ENCODE data around the gene SIGLEC6. TPM values are rescaled to one million over a fixed set of nuclear protein-coding genes. Genes with fewer than 3 reads are reported as not detected.

The SIGLEC6 gene
- total and polyA plus RNA-seq, 2 experiments from 2014 or later: not detected

DNA sequence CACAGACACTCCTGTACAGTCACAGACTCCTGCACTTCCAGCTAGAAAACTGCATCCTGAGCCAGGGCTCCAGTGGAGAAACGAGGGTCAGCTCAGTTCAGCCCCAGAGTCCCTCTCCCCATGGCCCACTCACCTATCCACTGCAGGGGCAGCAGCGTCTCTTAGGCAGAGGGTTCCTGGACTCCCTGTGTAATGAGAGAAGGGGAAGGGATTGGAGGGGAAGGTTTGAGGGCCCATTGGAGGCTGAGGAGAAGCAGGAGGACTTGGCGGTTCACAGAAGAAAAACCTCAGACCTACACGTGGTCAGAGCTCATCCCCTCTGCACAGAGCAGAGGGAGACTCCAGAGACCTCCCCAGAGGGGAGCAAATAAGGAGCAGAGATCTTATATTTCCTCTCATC, 62.3 kb downstream of the SIGLEC6 start:
- H3K27ac ChIP-seq: no peak overlapping the region
- TF ChIP-seq, protein P1, sequence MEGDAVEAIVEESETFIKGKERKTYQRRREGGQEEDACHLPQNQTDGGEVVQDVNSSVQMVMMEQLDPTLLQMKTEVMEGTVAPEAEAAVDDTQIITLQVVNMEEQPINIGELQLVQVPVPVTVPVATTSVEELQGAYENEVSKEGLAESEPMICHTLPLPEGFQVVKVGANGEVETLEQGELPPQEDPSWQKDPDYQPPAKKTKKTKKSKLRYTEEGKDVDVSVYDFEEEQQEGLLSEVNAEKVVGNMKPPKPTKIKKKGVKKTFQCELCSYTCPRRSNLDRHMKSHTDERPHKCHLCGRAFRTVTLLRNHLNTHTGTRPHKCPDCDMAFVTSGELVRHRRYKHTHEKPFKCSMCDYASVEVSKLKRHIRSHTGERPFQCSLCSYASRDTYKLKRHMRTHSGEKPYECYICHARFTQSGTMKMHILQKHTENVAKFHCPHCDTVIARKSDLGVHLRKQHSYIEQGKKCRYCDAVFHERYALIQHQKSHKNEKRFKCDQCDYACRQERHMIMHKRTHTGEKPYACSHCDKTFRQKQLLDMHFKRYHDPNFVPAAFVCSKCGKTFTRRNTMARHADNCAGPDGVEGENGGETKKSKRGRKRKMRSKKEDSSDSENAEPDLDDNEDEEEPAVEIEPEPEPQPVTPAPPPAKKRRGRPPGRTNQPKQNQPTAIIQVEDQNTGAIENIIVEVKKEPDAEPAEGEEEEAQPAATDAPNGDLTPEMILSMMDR (IDR thresholded peaks at IDR 0.05; ENCODE audit: poor library complexity): no peak
- TF ChIP-seq EZH2phosphoT487 (IDR thresholded peaks at IDR 0.05; ENCODE audit: low read depth, severe bottlenecking, unreplicated experiment) (no peak), EZH2 (IDR thresholded peaks at IDR 0.05; ENCODE audit: borderline replicate concordance) (no peak)
- no peaks in the 10 kb centered on the region for H3K36me3 ChIP-seq (replicated peaks; ENCODE audit: insufficient read depth, low read depth)
- H4K20me1 ChIP-seq (ENCODE audit: insufficient read depth, poor library complexity, severe bottlenecking): no peaks in the 10 kb centered on the region
- H3K4me3 ChIP-seq: no peak overlapping the region
- WGBS (ENCODE audit: low lambda C conversion rate, missing lambda C conversion rate): 60% methylated on average over 4 of the region's 4 CpGs
- H3K9me2 ChIP-seq (replicated peaks; ENCODE audit: insufficient read depth): no peaks in the 10 kb centered on the region
- H3K4me1 ChIP-seq (ENCODE audit: insufficient read depth): no peaks in the 10 kb centered on the region
- H3K4me2 ChIP-seq: no peak overlapping the region
- no peak overlapping the region for H2AFZ ChIP-seq
- no peaks in the 10 kb centered on the region for H3K9me3 ChIP-seq (ENCODE audit: low read depth)
- no peaks in the 10 kb centered on the region for H3K79me2 ChIP-seq
- H3K27me3 ChIP-seq: peaks cover 5% of the 10 kb centered on the region
- DNase-seq (ENCODE audit: low spot score): no peak

DNA sequence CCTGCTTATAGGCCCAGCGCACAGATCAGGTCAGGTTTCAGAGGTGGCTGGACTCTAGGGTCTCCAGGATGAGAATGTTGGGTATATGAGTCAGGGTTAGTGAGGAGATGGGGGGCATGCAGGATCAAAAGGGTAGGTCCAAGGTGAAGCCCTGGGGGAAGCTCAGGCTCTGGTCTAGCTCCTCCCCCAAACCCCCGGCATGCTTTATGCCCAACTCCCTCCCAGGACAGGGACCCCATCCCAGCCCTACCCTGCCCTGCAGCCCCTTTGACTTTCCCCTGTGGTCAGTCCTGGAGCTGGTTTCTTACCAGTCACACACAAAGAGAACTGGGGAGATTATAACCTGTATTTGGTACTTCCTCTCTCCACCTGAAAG, 62.9 kb downstream of the SIGLEC6 start:
- no peak overlapping the region for H2AFZ ChIP-seq
- H3K4me3 ChIP-seq: no peak overlapping the region
- no peaks in the 10 kb centered on the region for H3K4me1 ChIP-seq (ENCODE audit: insufficient read depth)
- 81% methylated on average over 2 of the region's 2 CpGs for WGBS (ENCODE audit: low lambda C conversion rate, missing lambda C conversion rate)
- H3K27ac ChIP-seq: no peak overlapping the region
- no peaks in the 10 kb centered on the region for H4K20me1 ChIP-seq (ENCODE audit: insufficient read depth, poor library complexity, severe bottlenecking)
- H3K27me3 ChIP-seq: peaks cover 5% of the 10 kb centered on the region
- H3K9me3 ChIP-seq (ENCODE audit: low read depth): no peaks in the 10 kb centered on the region
- TF ChIP-seq, protein P1 (IDR thresholded peaks at IDR 0.05; ENCODE audit: poor library complexity): no peak
- no peak for TF ChIP-seq EZH2 (IDR thresholded peaks at IDR 0.05; ENCODE audit: borderline replicate concordance)
- no peak for TF ChIP-seq EZH2phosphoT487 (IDR thresholded peaks at IDR 0.05; ENCODE audit: low read depth, severe bottlenecking, unreplicated experiment)
- no peaks in the 10 kb centered on the region for H3K79me2 ChIP-seq
- no peaks in the 10 kb centered on the region for H3K36me3 ChIP-seq (replicated peaks; ENCODE audit: insufficient read depth, low read depth)
- no peak overlapping the region for H3K4me2 ChIP-seq
- DNase-seq (ENCODE audit: low spot score): no peak
- no peaks in the 10 kb centered on the region for H3K9me2 ChIP-seq (replicated peaks; ENCODE audit: insufficient read depth)

DNA sequence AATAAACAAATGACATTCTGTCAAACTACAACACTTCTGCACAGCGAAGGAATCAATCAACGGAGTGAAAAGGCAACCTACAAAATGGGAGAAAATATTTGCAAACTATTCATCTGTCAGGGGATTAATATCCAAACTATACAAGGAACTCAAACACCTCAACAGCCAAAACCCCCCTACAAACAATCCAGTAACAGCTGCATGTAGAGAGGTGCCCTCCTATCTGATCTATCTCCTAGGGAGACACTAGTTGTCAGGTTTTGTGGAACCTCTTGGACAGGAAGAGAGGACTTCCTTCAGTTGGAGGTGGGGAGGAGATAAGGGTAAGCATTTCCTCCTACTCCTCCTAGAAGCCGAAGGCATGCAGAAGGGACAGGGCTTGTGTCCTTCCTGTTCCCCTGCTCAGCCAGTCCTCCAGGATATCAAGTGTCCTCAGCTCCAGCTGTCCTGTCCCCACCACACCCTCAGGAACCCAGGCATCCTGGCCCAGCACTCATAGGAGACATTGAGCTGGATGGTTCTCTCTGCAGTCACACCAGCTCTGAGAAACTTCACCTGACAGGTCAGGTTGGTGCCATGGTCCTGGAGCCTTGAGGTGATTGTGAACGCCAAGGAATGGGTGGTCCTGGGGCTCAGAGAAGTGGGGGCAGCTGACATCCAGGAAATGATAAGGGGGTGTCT, 63.5 kb downstream of the SIGLEC6 start:
- no peaks in the 10 kb centered on the region for H3K4me1 ChIP-seq (ENCODE audit: insufficient read depth)
- H3K4me3 ChIP-seq: no peak overlapping the region
- H3K27ac ChIP-seq: no peak overlapping the region
- no peaks in the 10 kb centered on the region for H3K9me3 ChIP-seq (ENCODE audit: low read depth)
- TF ChIP-seq EZH2 (IDR thresholded peaks at IDR 0.05; ENCODE audit: borderline replicate concordance): no peak
- TF ChIP-seq, protein P1 (IDR thresholded peaks at IDR 0.05; ENCODE audit: poor library complexity): no peak
- no peak for TF ChIP-seq EZH2phosphoT487 (IDR thresholded peaks at IDR 0.05; ENCODE audit: low read depth, severe bottlenecking, unreplicated experiment)
- no peak overlapping the region for H3K4me2 ChIP-seq
- DNase-seq (ENCODE audit: low spot score): no peak
- no peaks in the 10 kb centered on the region for H3K36me3 ChIP-seq (replicated peaks; ENCODE audit: insufficient read depth, low read depth)
- peaks cover 5% of the 10 kb centered on the region for H3K27me3 ChIP-seq
- 63% methylated on average over 4 of the region's 4 CpGs for WGBS (ENCODE audit: low lambda C conversion rate, missing lambda C conversion rate)
- no peak overlapping the region for H2AFZ ChIP-seq
- H4K20me1 ChIP-seq (ENCODE audit: insufficient read depth, poor library complexity, severe bottlenecking): no peaks in the 10 kb centered on the region
- no peaks in the 10 kb centered on the region for H3K79me2 ChIP-seq
- no peaks in the 10 kb centered on the region for H3K9me2 ChIP-seq (replicated peaks; ENCODE audit: insufficient read depth)

Small RNA genes within 50 kb of the gene (small RNA-seq; reads per million reads assigned to genes)
- not detected for gene AC020914.3

Other genes starting within 250 kb of the SIGLEC6 start
- 3.9 and 5.0 TPM in 2 replicates for gene IGLON5, start 220.0 kb downstream of the SIGLEC6 start, total RNA-seq
- 2.4 and 4.3 TPM in 2 replicates for gene IGLON5, start 220.0 kb downstream of the SIGLEC6 start, polyA plus RNA-seq
- 2.5 and 3.4 TPM in 2 replicates for gene VSIG10L, start 189.5 kb downstream of the SIGLEC6 start, total RNA-seq
- 7.6 and 7.8 TPM in 2 replicates for gene VSIG10L, start 189.5 kb downstream of the SIGLEC6 start, polyA plus RNA-seq
- 167 and 190 TPM in 2 replicates for gene ETFB, start 165.3 kb downstream of the SIGLEC6 start, total RNA-seq
- gene ETFB, start 165.3 kb downstream of the SIGLEC6 start, polyA plus RNA-seq: 237 and 248 TPM in 2 replicates
- gene CLDND2, start 162.7 kb downstream of the SIGLEC6 start, total RNA-seq: 1.2 TPM in 1 of 2 replicates, not detected in the other
- 6.8 and 7.2 TPM in 2 replicates for gene CLDND2, start 162.7 kb downstream of the SIGLEC6 start, polyA plus RNA-seq
- gene NKG7, start 159.0 kb downstream of the SIGLEC6 start, total RNA-seq: not detected in 2 replicates
- gene NKG7, start 159.0 kb downstream of the SIGLEC6 start, polyA plus RNA-seq: 0.44 TPM in 1 of 2 replicates, not detected in the other
- gene LIM2, start 143.7 kb downstream of the SIGLEC6 start, total RNA-seq: not detected in 2 replicates
- not detected in 2 replicates for gene LIM2, start 143.7 kb downstream of the SIGLEC6 start, polyA plus RNA-seq
- 0.37 TPM in 1 of 2 replicates, not detected in the other for gene C19orf84, start 141.1 kb downstream of the SIGLEC6 start, total RNA-seq
- gene C19orf84, start 141.1 kb downstream of the SIGLEC6 start, polyA plus RNA-seq: 0.16 TPM in 1 of 2 replicates, not detected in the other
- gene SIGLEC10, start 114.0 kb downstream of the SIGLEC6 start, total RNA-seq: 1.0 and 1.6 TPM in 2 replicates
- gene SIGLEC10, start 114.0 kb downstream of the SIGLEC6 start, polyA plus RNA-seq: 0.84 TPM in 1 of 2 replicates, not detected in the other
- 0.13 and 1.2 TPM in 2 replicates for gene SIGLEC8, start 73.2 kb downstream of the SIGLEC6 start, total RNA-seq
- gene SIGLEC8, start 73.2 kb downstream of the SIGLEC6 start, polyA plus RNA-seq: 0.28 TPM in 1 of 2 replicates, not detected in the other
- not detected in 2 replicates for gene CEACAM18, start 53.1 kb downstream of the SIGLEC6 start, total RNA-seq
- 0.19 TPM in 1 of 2 replicates, not detected in the other for gene CEACAM18, start 53.1 kb downstream of the SIGLEC6 start, polyA plus RNA-seq
- not detected in 2 replicates for gene SIGLEC12, start 29.9 kb downstream of the SIGLEC6 start, total RNA-seq
- 0.11 and 0.29 TPM in 2 replicates for gene SIGLEC12, start 29.9 kb downstream of the SIGLEC6 start, polyA plus RNA-seq
- gene ZNF175, start 39.6 kb upstream of the SIGLEC6 start, total RNA-seq: 3.9 and 4.1 TPM in 2 replicates
- gene ZNF175, start 39.6 kb upstream of the SIGLEC6 start, polyA plus RNA-seq: 0.67 and 1.1 TPM in 2 replicates
- not detected in 2 replicates for gene SIGLEC5, start 98.7 kb upstream of the SIGLEC6 start, total RNA-seq
- gene SIGLEC5, start 98.7 kb upstream of the SIGLEC6 start, polyA plus RNA-seq: not detected in 2 replicates
- gene SIGLEC14, start 115.2 kb upstream of the SIGLEC6 start, total RNA-seq: 0.13 TPM in 1 of 2 replicates, not detected in the other
- gene SIGLEC14, start 115.2 kb upstream of the SIGLEC6 start, polyA plus RNA-seq: 0.15 and 0.47 TPM in 2 replicates
- 6.9 and 7.2 TPM in 2 replicates for gene SPACA6, start 161.7 kb upstream of the SIGLEC6 start, total RNA-seq
- 13.1 and 17.7 TPM in 2 replicates for gene SPACA6, start 161.7 kb upstream of the SIGLEC6 start, polyA plus RNA-seq
- 0.13 TPM in 1 of 2 replicates, not detected in the other for gene HAS1, start 192.3 kb upstream of the SIGLEC6 start, total RNA-seq
- 0.07 and 1.4 TPM in 2 replicates for gene HAS1, start 192.3 kb upstream of the SIGLEC6 start, polyA plus RNA-seq
- gene FPR1, start 220.2 kb upstream of the SIGLEC6 start, total RNA-seq: 0.24 and 0.53 TPM in 2 replicates
- gene FPR1, start 220.2 kb upstream of the SIGLEC6 start, polyA plus RNA-seq: 1.7 and 2.6 TPM in 2 replicates
- gene FPR2, start 229.5 kb upstream of the SIGLEC6 start, total RNA-seq: not detected in 2 replicates
- gene FPR2, start 229.5 kb upstream of the SIGLEC6 start, polyA plus RNA-seq: not detected in 2 replicates